CD4-positive, alpha-beta T cell treated with Interleukin-6 for 4 hours (primary cell): Measurements from ENCODE around the gene ACTL7A.
A peak's percentile ranks its signal among the peaks of the same experiment; 100 is the strongest.
"Not testable (repeated sequence)": the region's sequence is repeated elsewhere in the genome, so short reads cannot be mapped to it uniquely, and the experiment has no call there.

Experiments used
- DNase-seq: peaks from one replicate; pipeline ENCODE4 v3.0.0-alpha.2; 2020; ENCODE audit warnings: mixed read lengths

ACTL7A gene, protein sequence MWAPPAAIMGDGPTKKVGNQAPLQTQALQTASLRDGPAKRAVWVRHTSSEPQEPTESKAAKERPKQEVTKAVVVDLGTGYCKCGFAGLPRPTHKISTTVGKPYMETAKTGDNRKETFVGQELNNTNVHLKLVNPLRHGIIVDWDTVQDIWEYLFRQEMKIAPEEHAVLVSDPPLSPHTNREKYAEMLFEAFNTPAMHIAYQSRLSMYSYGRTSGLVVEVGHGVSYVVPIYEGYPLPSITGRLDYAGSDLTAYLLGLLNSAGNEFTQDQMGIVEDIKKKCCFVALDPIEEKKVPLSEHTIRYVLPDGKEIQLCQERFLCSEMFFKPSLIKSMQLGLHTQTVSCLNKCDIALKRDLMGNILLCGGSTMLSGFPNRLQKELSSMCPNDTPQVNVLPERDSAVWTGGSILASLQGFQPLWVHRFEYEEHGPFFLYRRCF

DNA sequence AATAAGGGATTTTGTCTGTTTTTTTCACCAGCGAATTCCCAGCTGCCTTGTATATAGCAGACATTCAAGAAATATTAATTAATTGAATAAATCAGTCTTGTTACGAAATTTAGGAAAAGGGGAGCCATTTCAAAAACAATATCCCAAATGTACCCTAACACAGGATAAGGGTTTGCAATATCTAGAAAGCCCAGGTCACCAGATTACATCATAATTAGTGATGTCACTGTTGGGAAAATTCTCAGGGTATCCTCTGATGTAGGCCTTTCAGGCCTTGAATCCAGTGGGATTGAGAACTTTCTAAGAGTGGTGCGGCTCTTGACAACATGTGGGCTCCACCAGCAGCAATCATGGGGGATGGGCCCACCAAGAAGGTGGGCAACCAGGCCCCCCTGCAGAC, at the start of gene ACTL7A:
Gene ACTL7A, plus strand, starts transcription at position 270 of the 400 bp plus-strand sequence. Its CDS starts 57 bp downstream, at position 327.
- DNase-seq: no peak

DNA sequence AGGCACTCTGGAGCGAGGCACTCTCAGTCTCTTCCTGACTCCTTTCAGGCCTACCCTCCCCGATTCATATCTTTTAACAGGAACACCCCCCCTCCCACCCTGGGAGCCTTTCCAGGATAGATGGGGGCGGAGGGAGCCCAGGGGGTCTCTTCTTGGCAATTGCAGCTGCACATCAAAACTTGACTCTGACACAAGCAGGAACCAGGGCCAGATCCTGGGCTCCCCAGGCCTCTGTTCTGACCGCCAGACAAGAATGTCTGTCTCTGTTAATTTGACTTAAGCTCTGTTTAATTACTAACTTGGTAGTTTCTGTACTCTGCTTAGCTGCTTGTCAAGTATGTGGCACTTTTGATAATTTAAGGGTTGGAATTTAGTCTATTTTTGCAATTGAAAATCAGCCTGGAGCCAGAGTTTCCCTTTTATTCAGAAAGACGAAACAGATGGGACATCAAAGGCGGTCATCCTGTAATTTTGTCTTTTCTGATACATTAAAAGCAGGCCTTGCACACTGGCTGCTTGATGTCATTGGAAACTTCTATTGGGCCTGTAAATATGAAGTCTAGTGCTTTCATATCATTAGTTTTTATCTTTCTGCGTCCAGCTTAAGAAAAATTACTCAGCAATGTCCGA, 49.6 kb upstream of the ACTL7A start:
- no peak for DNase-seq

DNA sequence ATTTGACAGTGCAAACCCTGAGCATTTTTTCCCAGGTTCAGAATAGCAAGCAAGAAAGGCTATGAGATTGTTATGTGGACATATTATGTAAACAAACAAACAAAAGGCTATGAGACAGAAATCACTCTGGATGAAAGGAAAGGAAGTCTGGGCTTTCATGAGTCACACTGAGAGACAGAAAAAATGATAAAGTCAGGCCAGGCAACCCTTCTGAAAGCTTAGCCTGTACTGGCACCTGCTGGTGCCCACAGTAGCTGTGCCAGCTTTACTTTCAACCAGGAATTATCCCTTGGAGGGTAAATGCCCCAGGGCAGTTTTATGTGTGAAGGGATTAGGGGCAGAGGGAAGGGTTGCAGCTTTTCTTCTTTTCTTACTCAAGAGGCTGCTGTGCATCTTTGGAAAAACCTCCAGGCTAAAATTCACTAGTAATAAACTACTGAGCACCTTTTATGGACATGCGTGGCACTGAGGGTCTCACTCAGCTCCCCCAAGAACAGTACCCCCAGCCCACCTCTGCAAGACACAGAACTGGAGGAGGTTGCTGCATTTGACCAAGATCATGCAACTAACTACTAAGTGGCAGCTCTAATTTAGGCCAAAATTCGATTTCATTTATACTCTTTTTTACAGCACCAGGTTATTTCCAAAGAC, 48.0 kb upstream of the ACTL7A start:
- DNase-seq: no peak

DNA sequence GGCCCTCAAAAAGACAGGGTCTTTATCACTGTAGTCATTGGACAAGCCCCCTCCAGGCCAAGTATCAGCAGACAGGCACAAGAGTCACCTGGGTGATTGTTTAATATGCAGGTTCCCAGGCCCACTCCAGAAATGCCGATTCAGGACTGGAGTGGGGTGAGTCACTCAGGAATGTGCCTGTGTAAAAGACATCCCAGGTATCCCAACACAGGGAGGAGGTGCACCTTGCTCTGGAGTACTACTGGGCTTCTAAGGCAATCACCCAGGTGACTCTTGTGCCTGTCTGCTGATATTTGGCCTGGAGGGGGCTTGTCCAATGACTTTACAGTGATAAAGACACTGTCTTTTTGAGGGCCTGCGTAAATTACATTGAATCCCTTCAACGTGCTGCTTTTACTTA, 46.9 kb upstream of the ACTL7A start:
- no peak for DNase-seq

DNA sequence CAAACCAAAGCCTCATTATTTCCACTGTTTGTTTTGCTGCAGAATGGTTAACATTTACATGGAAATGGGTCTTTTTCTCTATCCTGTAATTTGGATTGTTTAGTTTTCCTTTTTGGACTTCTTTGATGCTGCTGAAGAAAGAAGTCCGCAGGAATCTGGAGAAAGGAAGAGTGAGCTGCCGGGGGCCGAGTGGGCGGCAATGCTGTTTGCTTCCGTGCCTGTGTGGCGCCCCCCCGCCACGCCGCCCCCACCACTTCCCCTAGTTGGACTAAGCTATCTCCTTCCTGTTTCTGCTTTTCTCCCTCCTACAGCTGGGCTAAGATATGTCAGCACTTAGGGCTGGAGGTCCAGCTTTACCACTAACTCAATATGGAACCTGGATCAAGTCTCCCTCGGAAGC, 46.0 kb upstream of the ACTL7A start:
- DNase-seq: no peak

DNA sequence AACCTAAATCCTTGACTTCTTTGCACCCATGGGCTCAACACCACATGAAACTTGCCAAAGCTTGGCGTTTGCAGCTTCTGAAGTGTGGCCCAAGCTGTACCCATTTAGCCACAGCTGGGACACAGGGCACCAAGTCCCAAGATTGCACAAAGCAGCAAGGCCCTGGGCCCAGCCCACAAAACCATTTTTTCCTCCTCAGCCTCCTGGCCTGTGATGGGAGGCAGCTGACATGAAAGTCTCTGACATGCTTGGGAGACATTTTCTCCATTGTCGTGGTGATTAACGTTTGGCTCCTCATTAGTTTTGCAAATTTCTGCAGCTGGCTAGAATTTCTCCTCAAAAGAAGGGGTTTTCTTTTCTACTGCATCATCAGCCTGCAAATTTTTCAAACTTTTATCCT, 38.2 kb upstream of the ACTL7A start:
- no peak for DNase-seq

DNA sequence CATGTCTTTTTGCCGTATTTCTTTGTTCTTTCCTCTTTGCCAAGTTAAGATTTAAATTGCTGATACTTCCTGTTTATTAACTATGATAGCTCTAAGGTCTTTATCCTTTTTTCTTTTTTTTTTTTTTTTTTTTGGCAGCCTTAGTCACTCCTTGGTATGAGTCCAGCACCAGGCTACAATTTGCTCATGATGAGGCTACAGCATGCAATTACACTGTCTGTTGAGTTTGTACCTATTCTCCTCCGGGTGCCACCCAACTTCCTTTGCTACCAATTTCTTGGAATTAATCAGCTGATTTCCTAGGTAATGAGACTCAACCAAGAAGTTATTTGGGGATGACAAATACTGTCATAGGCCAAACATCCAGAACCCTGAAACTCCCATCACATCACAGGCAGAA, 31.8 kb upstream of the ACTL7A start:
- DNase-seq: no peak

DNA sequence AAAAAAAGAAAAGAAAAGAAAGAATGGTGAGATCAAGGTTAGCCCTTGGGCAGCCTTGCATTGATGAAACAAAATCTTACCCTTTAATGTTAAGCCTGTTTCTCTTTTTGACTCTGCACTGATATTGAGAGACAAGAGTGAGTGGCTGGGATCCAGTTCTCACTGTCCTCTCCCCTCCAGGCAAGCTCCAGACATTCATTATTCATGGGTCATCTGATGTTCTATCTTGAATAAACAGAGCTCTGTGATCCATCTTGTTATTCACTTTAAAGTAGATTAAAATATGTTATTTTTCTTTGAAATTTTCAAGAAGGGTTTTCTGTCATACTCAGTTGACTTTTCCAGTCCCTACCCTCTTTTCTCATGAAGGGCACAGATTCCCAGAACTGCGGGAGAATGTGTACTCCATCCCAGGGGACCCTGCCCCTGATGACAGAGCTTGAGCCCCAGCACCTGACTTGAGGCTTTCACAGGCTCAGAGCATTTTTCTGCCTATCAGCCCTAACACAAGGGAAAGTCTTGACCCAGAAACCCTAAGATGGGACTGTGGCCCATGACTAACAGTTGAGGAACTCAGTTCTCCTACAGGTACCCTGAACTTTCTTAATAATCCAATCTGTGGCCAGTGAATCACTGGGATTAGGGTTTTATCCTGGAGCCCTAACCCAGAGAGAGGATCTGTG, 30.4 kb upstream of the ACTL7A start:
- no peak for DNase-seq

DNA sequence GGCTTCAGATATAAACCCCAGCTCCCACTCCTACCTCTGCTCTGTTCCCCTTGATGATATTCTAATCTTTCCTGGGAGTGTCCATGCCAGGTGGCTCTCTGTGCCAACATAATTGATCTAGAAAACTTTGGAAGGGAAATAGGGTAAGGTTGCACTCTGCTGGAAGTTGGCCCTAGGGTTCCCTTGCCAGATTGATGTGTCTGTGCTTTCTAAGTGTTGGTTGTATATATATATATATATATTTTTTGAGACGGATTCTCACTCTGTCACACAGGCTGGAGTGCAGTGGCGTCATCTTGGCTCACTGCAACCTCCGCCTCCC, 29.9 kb upstream of the ACTL7A start:
- no peak for DNase-seq

DNA sequence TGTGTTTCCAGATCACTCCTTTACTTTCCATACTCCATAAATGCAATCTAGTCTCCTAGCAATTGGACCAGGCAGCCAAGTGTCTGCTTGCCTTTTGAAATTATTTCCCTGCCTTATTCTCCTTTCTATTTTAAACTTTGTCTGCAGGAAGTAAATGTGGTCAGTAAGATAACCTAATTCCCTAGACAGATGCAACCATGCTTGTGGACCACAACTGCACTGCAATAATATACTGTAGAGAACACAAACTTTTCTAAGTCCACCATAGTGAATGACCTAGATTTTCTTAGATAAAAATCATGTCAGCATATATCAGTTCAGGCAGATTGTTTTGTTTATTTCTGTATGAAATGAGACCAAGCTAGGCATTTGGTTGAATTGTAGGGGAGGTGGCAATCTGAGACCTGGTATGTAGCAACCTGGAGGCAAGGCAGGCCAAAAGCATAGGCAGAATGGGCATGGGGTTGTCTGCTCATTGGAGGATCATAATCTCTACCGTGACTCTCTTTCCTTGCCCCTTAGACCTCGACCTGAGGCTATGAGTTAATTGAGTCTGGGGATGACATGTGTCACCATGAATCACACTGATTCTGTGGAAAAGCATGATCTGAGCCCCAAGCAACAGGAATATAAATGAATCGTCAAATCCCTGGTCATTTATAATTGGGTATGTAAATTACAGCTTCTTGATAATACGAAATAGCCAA, 27.0 kb upstream of the ACTL7A start:
- no peak for DNase-seq

DNA sequence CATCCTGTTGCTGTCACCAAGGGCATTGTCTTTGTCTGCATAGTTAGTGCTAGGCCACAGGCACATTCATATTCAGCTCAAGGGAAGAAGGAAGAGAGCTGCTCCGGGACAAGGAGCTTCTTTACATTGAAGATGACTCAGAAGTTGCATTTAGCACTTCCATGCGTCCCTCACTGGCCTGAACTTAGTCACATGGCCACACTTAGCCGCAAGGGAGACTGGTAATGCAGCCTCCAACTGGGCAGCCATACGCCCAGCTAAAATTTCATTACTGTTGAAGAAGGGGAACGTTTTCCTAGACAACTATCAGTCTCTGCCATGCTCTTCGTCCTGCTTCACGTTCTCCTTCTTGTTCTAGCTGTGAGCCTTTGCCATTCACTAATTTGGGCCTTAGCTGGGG, 26.2 kb upstream of the ACTL7A start:
- no peak for DNase-seq

DNA sequence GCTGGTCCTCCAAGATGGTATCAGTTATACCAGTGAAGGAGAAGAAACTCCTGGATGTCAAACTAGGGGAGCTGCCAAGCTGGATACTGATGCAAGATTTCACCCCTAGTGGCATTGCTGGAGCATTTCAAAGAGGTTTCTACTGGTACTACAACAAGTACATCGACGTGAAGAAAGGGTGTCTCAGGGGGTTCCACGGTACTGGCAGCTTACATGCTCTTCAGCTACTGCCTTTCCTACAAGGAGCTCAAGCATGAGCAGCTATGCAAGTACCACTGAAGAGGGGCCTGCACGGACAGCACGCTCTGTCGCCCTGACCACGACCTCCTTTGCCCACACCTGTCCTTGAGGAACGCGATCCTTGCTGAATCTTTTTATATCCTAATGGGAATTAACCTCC, 25.7 kb upstream of the ACTL7A start:
- DNase-seq: no peak

DNA sequence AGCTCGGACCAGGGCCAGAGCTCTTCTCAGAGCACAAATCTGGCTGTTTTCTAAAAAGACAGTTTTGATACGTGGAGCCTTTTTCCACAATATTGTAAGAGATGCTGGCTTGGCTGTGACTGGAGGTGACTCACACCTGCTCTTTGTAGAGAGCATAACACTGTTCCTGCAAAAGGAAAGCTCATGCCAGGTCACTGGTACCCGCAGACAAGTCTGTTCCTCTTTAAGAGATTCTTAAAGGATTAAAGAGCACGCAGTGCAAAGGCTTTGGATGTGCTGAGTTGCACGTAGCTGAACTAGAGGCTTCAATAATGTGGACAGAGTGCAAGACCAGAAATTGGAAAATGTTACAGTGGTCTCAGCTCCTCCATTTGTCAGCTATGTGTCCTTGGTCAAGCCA, 25.3 kb upstream of the ACTL7A start:
- no peak for DNase-seq

DNA sequence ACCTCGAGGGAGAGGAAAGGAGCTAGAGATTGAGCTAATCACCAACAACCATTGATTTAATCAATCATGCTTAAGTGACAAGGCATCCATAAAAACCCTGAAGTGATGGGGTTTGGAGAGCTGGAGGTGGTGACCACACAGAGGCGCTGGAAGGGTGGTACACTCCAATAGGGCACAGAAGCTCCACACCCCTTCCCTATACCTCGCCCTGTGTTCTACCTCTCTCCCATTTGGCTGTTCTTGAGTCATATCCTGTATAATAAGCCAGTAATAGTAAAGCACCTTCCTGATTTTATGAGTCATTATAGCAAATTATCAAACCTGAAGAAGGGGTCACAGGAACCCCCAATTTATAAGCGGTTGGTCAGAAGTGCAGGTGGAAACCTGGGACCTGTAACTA, 24.5 kb upstream of the ACTL7A start:
- no peak for DNase-seq

DNA sequence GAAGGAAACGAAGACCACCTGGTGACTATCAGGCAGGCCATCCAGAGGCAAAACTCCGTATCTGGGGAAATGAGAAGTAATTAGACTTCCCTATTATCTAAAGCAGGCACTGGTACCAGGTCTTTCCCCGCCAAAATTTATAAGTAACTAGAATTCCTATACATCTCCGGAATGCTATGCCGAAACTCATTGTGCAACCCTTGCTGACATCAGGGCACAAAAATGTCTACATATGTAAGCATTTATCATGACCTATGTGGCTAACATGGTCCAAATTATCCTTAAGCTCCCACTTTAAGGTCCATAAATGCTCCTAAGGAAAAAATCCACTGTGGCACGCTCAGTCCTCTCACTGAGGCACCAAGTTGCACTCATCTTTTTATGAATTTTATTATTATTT, 24.0 kb upstream of the ACTL7A start:
- DNase-seq: no peak

DNA sequence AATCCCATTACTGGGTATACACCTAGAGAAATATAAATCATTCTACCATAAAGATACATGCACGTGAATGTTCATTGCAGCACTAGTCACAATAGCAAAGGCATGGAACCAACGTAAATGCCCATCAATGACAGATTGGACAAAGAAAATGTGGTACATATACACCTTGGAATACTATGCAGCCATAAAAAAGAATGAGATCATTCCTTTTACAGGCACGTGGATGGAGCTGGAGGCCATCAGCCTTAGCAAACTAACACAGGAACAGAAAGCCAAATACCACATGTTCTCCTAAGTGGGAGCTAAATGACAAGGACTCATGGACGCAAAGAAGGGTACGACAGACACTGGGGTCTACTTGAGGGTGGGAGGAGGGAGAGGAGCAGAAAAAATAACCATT, 22.5 kb upstream of the ACTL7A start:
- DNase-seq: not testable (repeated sequence)

DNA sequence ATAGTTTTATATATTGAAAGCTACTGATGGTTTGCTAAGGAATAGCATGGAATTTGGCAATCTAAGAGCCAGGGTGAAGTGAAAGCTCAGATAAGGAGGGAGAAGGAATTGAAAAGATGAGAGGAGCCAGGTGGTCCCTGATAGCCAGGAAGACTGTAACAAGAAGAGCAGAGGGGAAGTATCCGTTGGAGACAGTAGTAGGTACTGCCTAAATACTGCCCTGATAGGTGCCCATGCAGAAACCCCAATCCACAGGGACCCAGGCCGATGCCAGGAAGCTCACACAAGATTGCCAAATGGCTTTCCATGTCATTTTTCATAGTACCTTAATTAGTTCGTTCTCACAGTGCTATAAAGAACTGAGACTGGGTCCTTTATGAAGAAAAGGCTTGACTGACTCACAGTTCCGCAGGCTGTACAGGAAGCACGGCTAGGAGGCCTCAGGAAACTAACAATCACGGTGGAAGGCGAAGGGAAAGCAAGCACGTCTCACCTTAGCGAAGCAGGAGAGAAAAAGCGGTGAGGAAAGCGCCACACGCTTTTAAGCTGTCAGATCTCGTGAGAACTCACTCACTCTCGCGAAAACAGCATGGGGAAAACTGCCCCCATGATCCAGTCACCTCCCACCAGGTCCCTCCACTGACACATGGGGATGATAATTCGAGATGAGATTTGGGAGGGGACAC, 19.3 kb upstream of the ACTL7A start:
- peak; percentile 31 for DNase-seq

DNA sequence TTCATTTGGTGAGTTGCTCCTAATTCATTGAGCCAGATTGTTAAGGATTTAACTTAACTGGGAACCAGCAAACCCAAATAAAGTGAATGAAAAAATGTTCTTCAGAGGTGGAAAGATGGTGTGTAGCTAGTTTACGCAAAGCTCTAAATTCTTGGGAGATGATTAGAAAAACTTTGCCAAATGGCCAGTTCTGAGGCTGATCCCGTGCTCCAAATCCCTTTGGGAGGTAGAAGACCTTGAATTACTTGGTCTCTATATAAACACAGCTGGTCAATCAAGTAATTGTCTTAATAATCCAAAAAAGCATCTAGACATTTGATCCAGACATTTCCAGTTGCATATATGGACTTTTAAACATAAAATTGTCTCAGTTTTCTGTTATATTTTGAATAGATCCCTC, 17.7 kb upstream of the ACTL7A start:
- no peak for DNase-seq

DNA sequence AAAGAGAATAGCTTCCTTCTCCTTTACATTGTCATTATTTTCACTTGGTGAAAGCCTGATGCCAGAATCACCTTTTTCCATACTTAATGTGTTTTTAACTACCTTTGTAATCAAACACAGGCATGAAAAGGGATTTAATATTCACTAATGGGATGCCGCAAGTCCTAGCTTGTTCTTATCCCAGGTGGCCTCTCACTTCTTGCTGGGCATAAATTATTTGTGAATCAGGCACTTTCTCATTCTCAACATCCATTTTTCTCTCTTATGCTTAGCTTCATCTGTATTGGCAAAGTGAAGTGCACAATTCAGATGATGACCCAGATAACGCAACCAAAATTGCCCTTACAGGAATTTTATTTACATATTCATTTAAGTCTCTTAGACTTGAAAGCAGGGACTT, 17.2 kb upstream of the ACTL7A start:
- DNase-seq: no peak

DNA sequence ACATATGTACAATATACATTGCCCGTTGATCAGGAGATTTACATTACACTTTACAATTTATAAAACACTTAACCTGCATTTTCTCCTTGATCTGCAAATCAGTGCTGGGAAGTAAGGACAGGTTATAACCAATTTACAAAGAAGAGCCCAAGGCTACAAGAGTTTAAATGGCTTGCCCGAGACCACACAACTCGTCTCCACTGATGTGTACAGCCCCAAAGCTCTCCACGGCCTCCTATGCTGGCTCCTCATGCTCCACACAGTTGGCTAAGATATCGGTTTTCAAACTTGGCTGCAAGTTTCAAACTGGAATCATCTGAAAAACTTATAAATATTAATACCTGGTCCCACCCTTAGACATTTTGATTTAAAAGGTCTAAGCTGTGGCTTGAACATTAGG, 16.6 kb upstream of the ACTL7A start:
- no peak for DNase-seq

DNA sequence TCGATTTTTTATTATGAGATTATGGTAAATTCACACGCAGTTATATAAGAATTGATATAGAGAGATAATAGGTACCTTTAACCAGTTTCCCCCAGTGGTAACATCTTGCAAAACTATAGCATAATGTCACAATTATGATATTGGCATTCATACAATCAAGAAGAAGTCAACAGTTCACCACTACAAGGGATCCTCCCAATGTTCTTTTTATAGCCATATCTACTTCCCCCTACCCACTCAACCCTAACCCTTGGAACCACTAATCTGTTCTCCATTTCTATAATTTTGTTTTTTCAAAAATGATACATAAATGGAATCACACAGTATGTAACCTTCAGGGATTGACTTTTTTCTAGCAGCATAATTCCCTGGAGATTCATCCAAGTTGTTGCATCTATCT, 16.1 kb upstream of the ACTL7A start:
- DNase-seq: no peak

DNA sequence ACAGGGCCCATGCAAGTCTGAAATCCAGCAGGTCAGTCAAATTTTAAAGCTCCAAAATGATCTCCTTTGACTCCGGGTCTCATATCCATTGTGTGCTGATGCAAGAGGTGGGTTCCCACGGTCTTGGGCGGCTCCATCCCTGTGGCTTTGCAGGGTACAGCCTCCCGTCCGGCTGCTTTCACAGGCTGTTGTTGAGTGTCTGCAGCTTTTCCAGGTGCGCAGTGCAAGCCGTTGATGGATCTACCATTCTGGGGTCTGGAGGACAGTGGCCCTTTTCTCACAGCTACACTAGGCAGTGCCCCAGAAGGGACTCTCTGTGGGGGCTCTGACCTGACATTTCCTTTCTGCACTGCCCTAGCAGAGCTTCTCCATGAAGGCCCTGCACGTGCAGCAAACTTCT, 13.8 kb upstream of the ACTL7A start:
- not testable (repeated sequence) for DNase-seq
